HEK293T (cell line): ENCODE measurements around the gene PDE2A.

Source experiments
- BHLHE40 ChIP-seq: fragments of 450-650 bp; IDR thresholded peaks from 2 replicates; pipeline ENCODE4 v1.6.1; 2016; ENCODE audit warnings: mild to moderate bottlenecking, moderate library complexity, borderline replicate concordance
- CTBP1 ChIP-seq: fragments of 450-650 bp; IDR thresholded peaks from 2 replicates; pipeline ENCODE4 v1.6.1; 2016; ENCODE audit warnings: borderline replicate concordance
- ELF4 ChIP-seq: fragments of 450-650 bp; IDR thresholded peaks from 2 replicates; pipeline ENCODE4 v1.6.1; 2017; ENCODE audit warnings: antibody characterized with exemption
- FOXK2 ChIP-seq: fragments of 450-650 bp; IDR thresholded peaks from 2 replicates; pipeline ENCODE4 v1.6.1; 2016; ENCODE audit warnings: mild to moderate bottlenecking
- FOXM1 ChIP-seq: fragments of 450-650 bp; IDR thresholded peaks from 2 replicates; pipeline ENCODE4 v1.6.1; 2017; ENCODE audit warnings: mild to moderate bottlenecking, borderline replicate concordance
- NFRKB ChIP-seq: fragments of 450-650 bp; IDR thresholded peaks from 2 replicates; pipeline ENCODE4 v1.6.1; 2016; ENCODE audit warnings: mild to moderate bottlenecking, moderate library complexity
- SUZ12 ChIP-seq: fragments of 450-650 bp; IDR thresholded peaks from 2 replicates; pipeline ENCODE4 v1.6.1; 2016; ENCODE audit warnings: mild to moderate bottlenecking
- ZNF384 ChIP-seq: fragments of 450-650 bp; IDR thresholded peaks from 2 replicates; pipeline ENCODE4 v1.6.1; 2016

DNA sequence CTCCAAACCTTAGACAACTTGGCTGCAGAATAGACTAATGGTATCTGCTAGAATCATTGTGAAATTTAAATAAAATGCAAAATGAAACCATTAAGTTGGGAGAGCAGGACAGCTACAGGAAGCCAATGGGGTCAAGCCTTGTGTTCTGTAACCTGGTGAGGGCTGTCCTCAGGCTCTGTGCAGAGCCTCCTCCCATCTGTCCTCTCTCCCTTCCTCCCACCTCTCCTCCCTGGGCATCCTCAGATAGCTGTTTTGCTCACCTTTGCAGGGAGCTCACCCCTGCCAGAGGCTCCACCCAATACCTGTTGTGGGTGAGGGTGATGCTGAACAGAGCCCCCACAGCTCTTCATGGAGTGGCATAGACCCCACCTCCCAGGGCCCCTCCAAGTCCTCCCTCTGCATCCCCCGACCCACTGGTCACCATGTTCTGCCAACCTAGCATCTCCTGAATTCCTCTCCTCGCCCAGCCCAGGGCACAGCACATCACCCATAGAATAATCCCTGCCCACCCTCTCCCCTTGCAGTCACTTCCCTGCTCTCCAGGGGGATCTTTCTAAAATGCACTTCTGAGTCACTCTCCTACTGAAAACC lies 100.3 kb downstream of the PDE2A start:
- TF ChIP-seq SUZ12 (no peak), ELF4 (no peak), FOXK2 (no peak), ZNF384 (no peak), FOXM1 (no peak), NFRKB (no peak), BHLHE40 (no peak), CTBP1 (no peak)
